Measurements from ENCODE around the gene CDC45.
"Not testable (repeated sequence)": the region's sequence is repeated elsewhere in the genome, so short reads cannot be mapped to it uniquely, and the experiment has no call there.

CDC45 gene

DNA sequence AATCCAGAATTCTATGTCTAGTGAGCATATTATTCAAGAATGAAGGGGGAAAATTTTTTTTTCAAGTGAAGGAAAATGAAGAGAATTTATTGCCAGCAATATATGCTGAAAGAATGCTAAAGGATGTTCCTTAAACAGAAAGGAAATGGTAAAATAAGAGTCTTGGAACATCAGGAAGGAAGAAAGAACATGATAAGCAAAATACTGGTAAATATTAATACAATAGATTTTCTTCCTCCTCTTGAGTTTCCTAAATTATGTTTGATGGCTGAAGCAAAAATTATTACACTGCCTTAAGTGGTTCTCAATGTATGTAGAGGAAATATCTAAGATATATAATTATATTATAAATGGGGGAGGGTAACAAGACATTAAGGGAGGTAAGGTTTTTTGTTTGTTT is 54.1 kb downstream of the CDC45 start:
- no peak for DNase-seq

DNA sequence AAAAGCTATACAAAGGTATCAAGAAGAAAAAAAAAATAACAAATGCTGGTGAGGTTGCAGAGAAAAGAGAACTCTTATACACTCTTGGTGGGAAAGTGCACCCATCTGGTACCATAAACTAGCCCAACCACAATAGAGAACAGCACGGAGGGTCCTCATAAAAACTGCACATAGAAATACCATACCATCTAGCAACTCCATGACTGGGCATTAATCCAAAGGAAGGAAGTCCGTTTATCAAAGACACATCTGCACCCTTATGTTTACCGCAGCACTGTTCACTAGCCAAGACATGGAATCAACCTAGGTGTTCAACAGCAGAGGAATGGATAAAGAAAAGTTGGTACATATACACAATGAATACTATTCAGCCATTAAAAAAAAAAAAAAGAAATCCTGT is 55.3 kb downstream of the CDC45 start:
- DNase-seq = no peak

DNA sequence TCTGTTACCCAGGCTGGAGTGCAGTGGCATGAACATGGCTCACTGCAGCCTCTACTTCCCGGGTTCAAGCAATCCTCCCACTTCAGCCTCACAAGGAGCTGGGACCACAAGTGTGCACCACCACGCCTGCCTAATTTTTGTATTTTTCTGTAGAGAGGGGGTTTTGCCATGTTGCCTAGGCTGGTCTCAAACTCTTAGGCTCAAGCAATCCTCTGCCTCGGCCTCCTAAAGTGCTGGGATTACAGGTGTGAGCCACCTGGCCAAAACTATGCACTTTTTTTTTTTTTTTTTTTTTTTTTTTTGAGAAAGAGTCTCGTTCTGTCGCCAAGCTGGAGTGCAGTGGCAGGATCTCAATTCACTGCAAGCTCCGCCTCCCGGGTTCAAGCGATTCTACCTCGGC is 56.8 kb downstream of the CDC45 start:
- DNase-seq = no peak

DNA sequence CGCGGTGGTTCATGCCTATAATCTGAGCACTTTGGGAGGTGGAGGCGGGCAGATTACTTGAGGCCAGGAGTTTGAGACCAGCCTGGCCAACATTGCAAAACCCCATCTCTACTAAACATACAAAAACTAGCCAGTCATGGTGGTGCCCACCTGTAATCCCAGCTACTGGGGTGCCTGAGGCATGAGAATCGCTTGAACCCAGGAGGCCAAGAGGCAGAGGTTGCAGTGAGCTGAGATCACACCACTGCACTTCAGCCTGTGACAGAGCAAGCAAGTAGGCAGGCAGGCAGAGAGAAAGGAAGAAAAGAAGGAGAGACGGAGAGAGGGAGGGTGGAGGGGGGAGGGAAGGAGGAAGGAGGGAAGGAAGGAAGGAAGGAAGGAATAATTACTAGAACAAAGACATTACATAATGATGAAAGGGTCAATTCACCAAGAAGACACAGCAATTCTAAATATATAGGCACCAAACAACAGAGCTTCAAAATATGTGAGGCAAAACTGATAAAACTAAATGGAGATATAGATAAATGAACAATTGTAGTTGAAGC is 58.3 kb downstream of the CDC45 start:
- no peak for DNase-seq

DNA sequence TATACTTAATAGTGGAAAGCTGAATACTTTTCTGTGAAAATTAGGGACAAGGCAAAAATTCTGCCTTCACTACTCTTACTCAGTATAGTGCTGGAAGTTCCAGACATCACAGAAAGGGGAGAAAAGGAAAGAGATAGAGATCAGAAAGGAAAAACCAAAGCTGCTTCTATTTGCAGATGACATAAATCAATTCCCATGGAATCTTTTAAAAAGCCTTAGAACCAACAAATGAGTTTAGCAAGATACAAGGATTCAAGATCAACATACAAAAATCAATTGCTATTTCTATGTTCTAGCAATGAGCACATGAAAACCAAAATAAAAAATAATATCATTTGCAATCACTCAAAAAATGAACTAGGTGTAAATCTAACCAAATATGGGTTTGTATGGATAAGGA is 60.7 kb downstream of the CDC45 start:
- no peak for DNase-seq

DNA sequence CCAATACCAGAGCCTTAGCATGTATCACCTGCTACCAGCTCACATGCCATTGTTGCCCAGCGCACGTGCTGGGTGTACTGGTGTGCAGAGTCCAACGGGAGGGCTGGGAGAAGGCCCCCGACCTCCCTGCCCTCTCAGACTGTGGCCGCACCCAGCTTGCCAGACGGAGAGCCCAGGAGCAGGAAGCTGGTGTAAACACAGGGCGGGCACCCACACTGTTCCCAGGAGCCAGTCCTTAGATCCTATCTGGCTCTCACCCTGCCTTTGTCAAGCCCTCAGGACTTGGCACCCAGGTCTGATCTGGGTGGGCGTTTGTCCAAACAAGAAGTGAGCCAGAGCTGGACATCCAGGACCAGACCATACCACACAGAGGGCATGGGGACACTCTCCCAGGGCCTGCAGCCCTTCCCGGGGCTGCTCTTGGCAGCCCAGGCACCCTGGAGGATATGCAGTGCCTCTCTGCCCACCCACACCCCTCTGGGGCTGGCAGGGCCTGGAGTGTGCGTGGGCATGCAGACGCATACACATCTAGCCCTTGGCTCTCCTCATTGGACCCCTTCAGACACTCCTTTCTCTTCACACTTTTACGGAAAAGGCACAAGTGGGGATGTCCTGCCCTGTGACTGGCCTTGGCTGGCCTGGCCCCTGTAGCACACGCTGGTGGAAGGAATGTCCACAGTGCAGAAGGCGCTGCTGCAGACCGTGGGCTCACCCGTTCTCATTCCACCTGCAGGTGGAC is 64.4 kb downstream of the CDC45 start:
- no peak for DNase-seq

DNA sequence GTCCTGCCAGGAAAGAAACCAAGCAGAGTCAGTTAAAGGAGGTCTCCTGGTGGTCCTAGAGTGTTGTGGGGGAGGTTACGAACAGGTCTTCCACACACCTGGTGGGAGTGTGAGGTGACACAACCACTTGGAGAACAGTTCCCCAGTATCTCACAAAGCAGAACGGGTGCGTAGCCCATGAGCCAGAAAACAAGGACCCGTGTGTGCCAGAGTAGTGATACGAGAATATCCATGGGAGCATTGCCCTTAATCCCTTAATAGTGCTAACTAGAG is 66.2 kb downstream of the CDC45 start:
- no peak for DNase-seq

DNA sequence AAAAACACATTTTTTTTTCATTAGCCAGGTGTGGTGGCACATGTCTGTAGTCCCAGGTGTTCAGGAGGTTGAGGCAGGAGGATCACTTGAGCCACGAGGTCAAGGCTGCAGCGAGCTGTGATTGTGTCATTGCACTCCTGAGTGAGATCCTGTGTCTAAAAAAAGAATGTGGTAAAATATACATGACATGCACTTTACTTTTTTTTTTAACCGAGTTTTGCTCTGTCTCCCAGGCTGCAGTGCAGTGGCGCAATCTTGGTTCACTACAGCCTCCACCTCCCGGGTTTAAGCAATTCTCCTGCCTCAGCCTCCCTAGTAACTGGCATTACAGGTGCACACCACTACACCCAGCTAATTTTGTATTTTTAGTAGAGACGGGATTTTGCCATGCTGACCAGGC is 67.0 kb downstream of the CDC45 start:
- no peak for DNase-seq

DNA sequence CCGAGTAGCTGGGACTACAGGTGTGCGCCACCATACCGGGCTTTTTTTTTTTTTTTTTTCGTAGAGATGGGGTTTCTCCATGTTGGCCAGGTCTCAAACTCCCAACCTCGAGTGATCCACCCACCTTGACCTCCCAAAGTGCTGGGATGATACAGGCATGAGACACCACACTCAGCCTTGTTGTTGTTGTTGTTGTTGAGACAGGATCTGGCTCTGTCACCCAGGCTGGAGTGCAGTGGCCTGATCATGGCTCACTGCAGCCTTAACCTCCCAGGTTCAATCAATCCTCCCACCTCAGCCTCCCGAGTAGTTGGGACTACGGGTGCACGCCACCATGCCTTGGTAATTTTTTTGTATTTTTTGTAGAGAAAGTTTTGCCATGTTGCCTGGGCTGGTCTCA is 67.9 kb downstream of the CDC45 start:
- DNase-seq = no peak

DNA sequence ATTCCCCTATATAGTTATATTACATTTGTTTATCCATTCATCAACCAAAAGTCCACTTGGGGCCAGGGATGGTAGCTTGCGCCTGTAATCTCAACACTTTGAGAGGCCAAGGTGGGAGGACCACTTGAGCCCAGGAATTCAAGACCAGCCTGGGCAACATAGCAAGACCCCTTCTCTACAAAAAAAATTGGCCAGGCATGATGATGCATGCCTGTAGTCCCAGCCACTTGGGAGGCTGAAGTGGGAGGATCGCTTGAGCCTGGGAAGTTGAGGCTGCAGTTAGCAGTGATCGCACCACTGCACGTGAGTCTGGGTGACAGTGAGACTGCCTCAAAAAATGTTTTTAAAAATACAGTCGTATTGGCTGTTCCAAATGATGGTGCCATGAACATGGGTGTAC is 68.7 kb downstream of the CDC45 start:
- not testable (repeated sequence) for DNase-seq

DNA sequence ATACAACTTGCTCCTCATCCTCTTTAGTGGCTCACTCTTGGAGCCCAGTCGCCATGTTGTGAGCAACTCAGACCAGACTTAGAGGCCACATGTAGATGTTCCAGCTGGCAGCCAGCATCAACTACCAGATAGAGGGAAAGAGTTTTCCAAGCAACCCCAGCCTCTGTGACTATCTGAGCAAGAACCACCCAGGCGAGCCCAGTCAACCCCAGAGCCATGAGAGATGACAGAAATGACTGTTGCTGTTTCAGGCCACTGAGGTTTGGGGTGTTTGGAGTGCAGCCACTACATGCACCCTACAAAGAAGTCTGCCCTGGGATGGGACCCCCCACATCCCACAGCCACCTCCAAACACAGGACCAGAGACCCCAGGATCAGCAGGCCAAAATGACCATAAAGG is 69.2 kb downstream of the CDC45 start:
- DNase-seq = no peak

DNA sequence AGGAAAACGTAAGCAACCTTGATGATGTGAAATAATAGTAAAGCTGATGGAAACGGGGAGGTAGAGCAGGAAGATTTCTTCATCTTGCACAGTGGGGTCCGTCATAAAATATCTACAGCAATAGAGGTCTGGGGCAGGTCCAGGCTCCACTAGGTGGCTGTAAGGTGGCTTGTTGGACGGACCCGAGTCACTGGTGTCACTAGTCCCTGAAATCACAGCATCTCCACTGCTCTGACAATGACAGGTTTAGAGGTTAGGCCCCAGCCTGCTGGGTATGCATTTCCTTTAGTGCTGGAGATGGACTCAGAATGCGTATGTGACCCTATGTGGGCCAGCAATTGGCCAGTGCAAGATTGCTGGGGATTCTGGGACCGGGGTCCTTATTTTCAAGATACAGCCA is 69.7 kb downstream of the CDC45 start:
- DNase-seq = no peak

DNA sequence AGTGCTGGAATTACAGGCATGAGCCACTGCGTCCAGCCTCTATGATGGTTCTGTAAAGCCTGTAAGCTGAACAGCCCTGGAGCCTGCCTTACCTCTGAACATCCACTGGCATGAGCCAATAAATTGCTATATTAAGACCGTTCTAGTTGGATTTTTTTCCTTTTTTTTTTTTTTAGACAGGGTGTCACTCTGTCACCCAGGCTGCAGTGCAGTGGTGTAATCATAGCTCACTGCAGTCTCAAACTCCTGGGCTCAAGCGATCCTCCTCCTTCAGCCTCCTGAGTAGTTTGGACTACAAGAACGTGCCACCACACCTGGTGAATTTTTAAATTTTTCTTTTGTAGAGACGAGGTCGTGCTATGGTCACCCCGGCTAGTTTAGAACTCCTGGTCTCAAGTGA is 70.7 kb downstream of the CDC45 start:
- no peak for DNase-seq

DNA sequence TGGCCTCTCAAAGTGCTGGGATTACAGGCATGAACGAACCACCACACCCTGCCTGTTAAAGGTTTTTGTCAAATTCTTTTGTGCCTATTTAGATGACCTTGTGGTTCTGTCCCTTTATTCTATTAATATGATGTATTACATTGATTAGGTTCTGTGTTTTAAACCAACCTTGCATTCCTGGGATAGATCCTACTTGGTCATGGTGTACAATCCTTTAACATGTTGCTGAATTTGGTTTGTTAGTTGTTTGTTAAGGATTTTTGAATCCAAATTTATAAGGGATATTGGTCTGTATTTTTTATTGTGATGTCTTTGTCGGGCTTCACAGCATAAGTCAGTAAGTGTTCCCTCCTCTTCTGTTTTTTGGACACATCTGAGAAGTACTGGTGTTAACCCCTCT is 73.5 kb downstream of the CDC45 start:
- DNase-seq = no peak

DNA sequence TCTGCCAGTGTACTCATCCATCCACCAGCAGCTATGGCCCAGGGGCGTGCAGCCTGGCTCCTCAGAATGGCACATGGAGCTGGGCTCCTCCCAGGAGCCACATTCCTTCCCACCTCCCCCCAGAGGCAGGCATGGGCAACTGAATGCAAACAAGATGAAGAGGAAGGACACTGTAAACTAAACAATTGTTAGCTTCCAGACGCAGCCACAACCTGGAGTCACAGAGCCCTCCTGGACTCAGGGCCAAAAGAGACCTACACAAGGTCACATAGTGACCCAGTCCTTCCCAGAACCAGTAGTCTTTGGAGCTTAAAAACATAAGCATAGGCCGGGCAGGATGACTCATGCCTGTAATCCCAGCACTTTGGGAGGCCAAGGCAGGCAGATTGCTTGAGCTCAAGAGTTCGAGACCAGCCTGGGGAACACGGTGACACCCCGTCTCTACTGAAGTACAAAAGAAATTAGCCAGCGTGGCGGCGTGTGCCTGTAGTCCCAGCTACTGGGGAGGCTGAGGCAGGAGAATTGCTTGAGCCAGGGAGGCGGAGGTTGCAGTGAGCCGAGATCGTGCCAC is 75.2 kb downstream of the CDC45 start:
- no peak for DNase-seq

DNA sequence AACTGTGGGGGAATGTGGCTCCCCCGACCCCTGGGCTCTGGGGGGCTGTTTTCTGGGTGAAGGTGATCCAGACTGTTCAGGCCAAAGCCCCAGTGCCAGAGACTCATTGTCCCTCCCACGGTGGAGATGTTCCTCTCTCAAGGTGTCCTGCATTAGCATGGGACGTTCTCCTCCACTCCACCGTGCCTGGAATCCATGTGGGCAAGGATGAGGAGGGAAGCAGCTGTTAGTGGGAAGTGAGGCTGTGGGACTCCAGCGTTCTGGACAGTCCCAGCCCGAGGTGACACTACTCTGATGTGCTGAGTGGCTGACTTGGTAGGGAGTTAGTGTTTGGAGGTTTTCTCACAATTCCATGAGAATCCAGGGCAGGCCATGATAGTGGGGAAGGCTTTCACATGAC is 75.9 kb downstream of the CDC45 start:
- no peak for DNase-seq

DNA sequence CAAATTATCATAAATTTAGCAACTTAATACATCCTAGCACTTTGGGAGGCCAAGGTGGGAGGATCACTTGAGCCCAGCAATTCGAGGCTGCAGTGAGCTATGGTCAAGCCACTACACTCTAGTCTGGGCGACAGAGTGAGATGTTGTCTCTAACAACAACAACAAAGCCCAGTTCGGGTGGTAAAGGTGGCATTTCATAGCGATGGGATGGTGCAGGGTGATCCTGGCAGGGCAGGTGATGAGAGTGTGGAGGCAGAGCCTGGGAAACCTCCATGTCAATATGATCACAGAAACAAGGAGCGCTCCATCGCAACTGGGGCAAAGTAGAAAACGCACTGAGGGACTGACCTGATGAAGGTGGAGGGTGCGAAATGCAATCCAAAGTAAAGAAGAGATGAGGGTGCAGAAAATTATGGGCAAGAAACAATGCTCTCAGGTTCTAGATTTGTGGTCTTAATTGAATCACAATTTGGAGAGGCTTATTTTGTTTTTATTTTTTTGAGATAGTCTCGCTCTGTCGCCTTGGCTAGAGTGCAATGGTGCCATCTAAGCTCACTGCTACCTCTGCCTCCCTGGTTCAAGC is 77.3 kb downstream of the CDC45 start:
- no peak for DNase-seq

DNA sequence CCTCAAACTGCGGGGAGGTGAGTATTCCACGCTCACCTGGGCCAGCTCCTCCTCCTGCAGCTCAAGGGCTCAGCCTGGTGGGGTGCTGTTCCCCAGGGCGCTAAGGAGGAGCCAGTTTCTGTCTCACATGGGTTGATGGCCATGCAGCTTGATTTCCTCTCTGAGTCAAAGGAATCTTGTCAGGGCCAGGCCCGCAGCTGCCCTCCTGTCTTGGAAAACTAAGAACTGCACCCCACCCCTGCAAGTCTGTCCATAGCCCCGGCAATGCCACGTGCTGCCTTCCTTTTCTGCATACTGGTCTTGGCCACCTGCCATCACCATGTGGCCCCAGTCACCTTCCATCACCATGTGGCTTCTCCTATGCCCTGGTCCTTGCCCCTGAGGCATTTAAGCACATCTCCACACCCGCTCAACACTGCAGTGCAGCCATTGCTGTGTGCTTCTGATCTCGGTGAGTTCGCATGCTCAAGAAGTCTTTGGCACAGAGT is 79.6 kb downstream of the CDC45 start:
- DNase-seq = no peak

DNA sequence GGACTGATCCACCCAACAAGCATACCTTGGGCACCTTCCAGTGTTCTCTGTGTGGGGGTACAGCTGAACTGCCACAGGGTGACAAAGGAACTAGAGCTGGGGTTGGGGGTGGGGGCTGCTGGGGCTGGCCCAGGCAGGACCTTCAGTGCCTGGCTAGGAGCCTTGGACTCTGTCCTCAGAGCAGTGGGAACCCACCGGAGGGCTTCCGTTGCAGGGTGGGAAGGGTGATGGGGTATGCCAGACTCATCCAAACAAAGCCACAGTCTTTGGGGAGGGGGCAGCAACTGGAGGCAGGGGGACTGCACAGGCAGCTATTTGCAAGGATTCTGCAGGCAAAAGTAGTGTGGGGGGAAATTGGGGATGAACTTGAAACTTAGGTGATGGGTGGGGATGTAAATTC is 80.2 kb downstream of the CDC45 start:
- DNase-seq = no peak

DNA sequence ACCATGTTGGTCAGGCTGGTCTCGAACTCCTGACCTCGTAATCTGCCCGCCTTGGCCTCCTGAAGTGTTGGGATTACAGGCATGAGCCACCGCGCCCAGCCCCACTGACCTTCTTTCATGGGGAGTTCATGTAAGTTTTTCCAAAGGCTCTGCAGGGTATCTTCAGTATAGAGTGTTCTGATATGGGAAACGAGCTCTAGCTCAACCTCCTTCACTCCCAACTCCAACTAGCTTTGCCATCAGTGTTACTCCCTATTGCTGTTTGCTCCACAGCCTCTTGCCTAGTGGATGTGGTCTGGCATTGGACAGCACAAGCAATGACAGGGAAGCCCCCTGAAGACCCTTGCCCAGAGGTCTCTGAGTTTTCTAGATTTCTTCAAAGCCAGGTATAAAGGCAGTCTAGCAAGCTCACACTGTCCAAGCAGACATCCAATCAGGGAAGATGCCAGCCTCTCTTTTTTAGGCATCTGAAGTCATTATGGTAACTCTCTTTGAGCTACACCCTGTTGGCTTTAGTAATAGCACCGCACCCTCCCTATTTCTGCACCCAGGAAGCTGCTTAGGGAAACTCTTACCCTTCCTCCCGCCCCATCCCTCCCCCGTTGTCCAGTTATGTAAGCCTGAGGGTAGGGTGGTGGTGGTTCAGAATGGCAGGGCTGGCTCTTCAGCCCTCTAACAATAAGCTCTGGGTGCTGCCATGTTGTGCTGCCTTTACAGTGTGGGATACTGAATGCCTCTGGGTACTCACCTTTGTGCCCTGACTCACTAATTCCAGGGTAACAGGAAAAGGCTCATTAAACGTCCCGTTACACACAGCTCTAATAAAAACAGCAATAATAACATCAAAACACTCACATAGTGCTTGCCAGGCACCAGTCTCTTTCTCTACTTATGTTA is 85.9 kb downstream of the CDC45 start:
- no peak for DNase-seq

DNA sequence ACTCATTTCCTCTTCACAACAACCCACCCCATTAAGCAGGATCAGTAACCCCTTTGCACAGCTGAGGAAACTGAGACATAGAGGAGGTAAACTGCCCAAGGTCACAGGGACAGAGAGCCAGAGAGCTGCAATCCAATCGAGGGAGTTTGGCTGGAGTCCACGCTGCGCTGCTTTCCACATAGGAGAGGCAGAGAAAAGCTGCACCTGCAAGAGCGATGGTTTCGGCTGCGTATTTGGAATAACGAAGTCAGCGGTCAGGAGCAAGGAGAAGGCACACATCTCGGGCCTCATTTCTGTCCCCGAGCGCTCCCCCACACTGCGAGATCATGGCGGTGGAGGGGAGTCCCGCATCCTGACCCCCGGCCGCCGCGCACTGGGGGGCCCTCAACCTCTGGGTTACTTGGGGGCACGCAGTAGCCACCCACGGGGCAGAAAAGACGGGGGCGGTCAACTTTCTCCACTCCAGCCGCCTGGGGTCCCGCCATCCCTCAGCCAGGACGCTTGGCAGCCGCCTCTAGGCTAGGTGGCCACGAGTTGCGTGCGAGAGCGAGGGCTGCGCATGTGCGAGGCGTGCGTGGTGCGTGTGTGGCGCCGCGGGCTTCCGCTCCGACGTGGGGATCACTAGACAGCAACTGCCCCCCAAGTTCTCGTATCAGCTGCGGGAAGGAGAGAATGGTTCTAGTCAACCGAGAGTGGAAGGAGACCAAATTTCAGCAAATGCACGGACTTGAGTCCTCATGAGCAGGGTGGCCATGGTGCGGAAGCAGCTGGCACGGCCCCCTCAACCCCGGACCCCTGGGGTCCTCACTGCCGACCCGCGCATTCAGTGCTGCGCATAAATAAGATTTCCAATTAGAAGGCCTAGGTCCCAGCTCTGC is 86.8 kb downstream of the CDC45 start:
- DNase-seq = no peak

All from NCI-H1417 (cell line).